Testis (tissue), 3 donors: Measurements from ENCODE around the gene PRMT9. TPM values are rescaled to one million over a fixed set of nuclear protein-coding genes. Genes with fewer than 3 reads are reported as not detected.

Experiments
- DNase-seq: peaks from one replicate; pipeline ENCODE4 v3.0.0-alpha.2; 2019
- H3K27ac ChIP-seq, 2 donors: fragments of 200-600 bp; sonication (generic); one replicate each; pipeline ENCODE4 v1.5.1; 2019
- H3K27me3 ChIP-seq: fragments of 200-600 bp; sonication (generic); one replicate; pipeline ENCODE4 v1.5.1; 2019
- H3K36me3 ChIP-seq: fragments of 200-600 bp; sonication (generic); one replicate; pipeline ENCODE4 v1.5.1; 2017; ENCODE audit warnings: low read depth; ENCODE audit errors: missing control alignments
- H3K4me1 ChIP-seq: fragments of 200-600 bp; sonication (generic); one replicate; pipeline ENCODE4 v1.5.1; 2019
- H3K4me3 ChIP-seq, 2 donors: fragments of 200-600 bp; sonication (generic); one replicate each; pipeline ENCODE4 v1.5.1; 2017 to 2019
- H3K9me3 ChIP-seq: fragments of 200-600 bp; sonication (generic); one replicate; pipeline ENCODE4 v1.5.1; 2017
- CTCF ChIP-seq, 3 experiments: fragments of 450-650 bp in 2 of 3; fragments of 200-600 bp in 1 of 3; sonication (generic) in 1 of 3; IDR thresholded peaks; one replicate each; pipeline ENCODE4 v1.5.1; 2016 to 2019; ENCODE audit warnings: antibody characterized with exemption in 3 of 3, mild to moderate bottlenecking in 2 of 3, moderate library complexity in 1 of 3
- POLR2A ChIP-seq: fragments of 450-650 bp; IDR thresholded peaks from one replicate; pipeline ENCODE4 v1.6.1; 2017; ENCODE audit warnings: antibody characterized with exemption, mild to moderate bottlenecking, moderate library complexity
- WGBS, 2 donors: methylation state at CpG; one replicate each; pipeline ENCODE4 v1.1.5; 2018; 5-methylcytosine and 5-hydroxymethylcytosine counted together
- intact Hi-C: fragments of 100-400 bp; cut with DNase I; formaldehyde crosslinking; loops from one replicate; pipeline ENCODE4 v1.15.1; 2023; ENCODE audit warnings: low total_unique reads
- polyA plus RNA-seq: library from polyadenylated mRNA; stranded (reverse); fragments of 350-450 nt; fragmentation: Illumina TruSeq; extraction: RNeasy Lipid Tissue Mini Kit (QIAGEN cat#74804); gene quantifications from one replicate; pipeline ENCODE4 v1.2.3, GENCODE V29; 2014; ENCODE audit warnings: low read depth, low replicate concordance; ENCODE audit not compliant: insufficient read depth
- total RNA-seq, 2 donors: library from RNA; depleted of rRNA; stranded (reverse); fragments of >200 nt; gene quantifications; one replicate each; pipeline ENCODE4 v1.2.3, GENCODE V29; 2016

The PRMT9 gene
- total and polyA plus RNA-seq, 3 donors from 2014 or later, result 22.7 to 27.5 (median 24.6) TPM

- no peak for DNase-seq
- intact Hi-C loops, result no loop called here
- no peak for TF ChIP-seq CTCF (IDR thresholded peaks at IDR 0.05)
- TF ChIP-seq POLR2A, result no peak
- no peak overlapping the region for H3K4me3 ChIP-seq
- no peaks in the 10 kb centered on the region for H3K27me3 ChIP-seq
- no peak overlapping the region for H3K27ac ChIP-seq
- H3K36me3 ChIP-seq, result no peaks in the 10 kb centered on the region
- H3K9me3 ChIP-seq, result no peaks in the 10 kb centered on the region
- no peaks in the 10 kb centered on the region for H3K4me1 ChIP-seq
- 87 to 92% methylated on average over 3 of the region's 3 CpGs for WGBS, 2 donors
These were observed 39.5 kb downstream of the PRMT9 start for GRCh38 chr4:147644471-147644870.

GRCh38 chr4:147643616-147644015 lies 40.3 kb downstream of the PRMT9 start:
- H3K9me3 ChIP-seq, result no peaks in the 10 kb centered on the region
- no peaks in the 10 kb centered on the region for H3K27me3 ChIP-seq
- no peaks in the 10 kb centered on the region for H3K36me3 ChIP-seq
- WGBS, 2 donors, result 100% methylated on average over 1 of the region's 1 CpG
- no peak overlapping the region for H3K4me3 ChIP-seq
- DNase-seq, result no peak
- no peak overlapping the region for H3K27ac ChIP-seq
- TF ChIP-seq CTCF (IDR thresholded peaks at IDR 0.05) (no peak), POLR2A (no peak)
- H3K4me1 ChIP-seq, result no peaks in the 10 kb centered on the region
- intact Hi-C loops, result no loop called here

GRCh38 chr4:147640331-147640730 lies 43.6 kb downstream of the PRMT9 start:
- H3K27me3 ChIP-seq, result no peaks in the 10 kb centered on the region
- 94 to 97% methylated on average over 1 of the region's 1 CpG for WGBS, 2 donors
- no peaks in the 10 kb centered on the region for H3K4me1 ChIP-seq
- no peaks in the 10 kb centered on the region for H3K9me3 ChIP-seq
- no peak for TF ChIP-seq CTCF (IDR thresholded peaks at IDR 0.05)
- TF ChIP-seq POLR2A, result no peak
- no peak for DNase-seq
- no peak overlapping the region for H3K27ac ChIP-seq
- no peak overlapping the region for H3K4me3 ChIP-seq
- no peaks in the 10 kb centered on the region for H3K36me3 ChIP-seq
- intact Hi-C loops, result no loop called here

- Histone ChIP-seq H3K9me3 (no peaks in the 10 kb centered on the region), H3K27me3 (no peaks in the 10 kb centered on the region), H3K27ac (no peak overlapping the region), H3K4me3 (no peak overlapping the region), H3K36me3 (no peaks in the 10 kb centered on the region), H3K4me1 (no peaks in the 10 kb centered on the region)
- intact Hi-C loops, result no loop called here
- no peak for TF ChIP-seq POLR2A
- no peak for TF ChIP-seq CTCF (IDR thresholded peaks at IDR 0.05)
- DNase-seq, result no peak
These were observed 44.6 kb downstream of the PRMT9 start for GRCh38 chr4:147639388-147639787.

DNA sequence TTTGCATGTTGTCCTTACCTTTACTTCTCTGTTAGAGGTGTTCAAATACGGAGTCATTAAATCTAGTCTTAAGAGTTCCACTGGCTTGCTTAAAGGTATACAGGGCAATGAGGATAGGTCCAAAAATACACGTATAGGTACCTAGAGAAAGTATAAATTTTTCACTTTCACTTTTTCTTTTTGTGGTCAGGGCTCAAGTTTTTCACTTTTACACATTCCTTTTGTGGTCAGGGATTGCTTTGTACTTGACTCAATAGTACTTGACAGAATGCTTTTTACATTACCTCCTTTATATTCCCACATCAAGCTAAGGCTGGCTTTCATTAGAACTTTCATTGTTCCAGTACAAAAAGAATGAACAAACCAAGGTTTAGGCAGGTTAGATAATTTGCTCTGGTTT lies 45.0 kb downstream of the PRMT9 start:
- H3K4me1 ChIP-seq, result no peaks in the 10 kb centered on the region
- H3K36me3 ChIP-seq, result no peaks in the 10 kb centered on the region
- no peak for TF ChIP-seq POLR2A
- no peak for TF ChIP-seq CTCF (IDR thresholded peaks at IDR 0.05)
- H3K27ac ChIP-seq, result no peak overlapping the region
- H3K27me3 ChIP-seq, result no peaks in the 10 kb centered on the region
- DNase-seq, result no peak
- WGBS, 2 donors, result 82 to 87% methylated on average over 2 of the region's 2 CpGs
- H3K9me3 ChIP-seq, result no peaks in the 10 kb centered on the region
- intact Hi-C loops, result no loop called here
- no peak overlapping the region for H3K4me3 ChIP-seq
